GM19351 (cell line): Measurements from ENCODE around the gene TCEANC2.
"Not testable (repeated sequence)": the region's sequence is repeated elsewhere in the genome, so short reads cannot be mapped to it uniquely, and the experiment has no call there.

Source experiments
- ATAC-seq: cut with Tn5 transposase; IDR thresholded peaks from one replicate; pipeline ENCODE4 v1.9.1; 2021; ENCODE audit warnings: mild to moderate bottlenecking, moderate library complexity; ENCODE audit not compliant: unreplicated experiment

The TCEANC2 gene

DNA sequence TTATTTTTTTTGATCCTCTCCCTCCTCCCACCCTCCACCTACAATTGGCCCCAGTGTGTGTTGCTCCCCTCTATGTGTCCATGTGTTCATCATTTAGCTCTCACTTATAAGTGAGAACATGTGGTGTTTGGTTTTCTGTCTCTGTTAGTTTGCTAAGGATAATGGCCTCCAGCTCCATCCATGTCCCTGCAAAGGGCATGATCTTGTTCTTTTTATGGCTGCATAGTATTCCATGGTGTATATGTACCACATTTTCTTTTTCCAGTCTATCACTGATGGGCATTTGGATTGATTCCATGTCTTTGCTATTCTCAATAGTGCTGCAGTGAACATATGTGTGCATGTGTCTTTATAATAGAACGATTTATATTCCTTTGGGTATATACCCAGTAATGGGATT lies 28.6 kb upstream of the TCEANC2 start:
- not testable (repeated sequence) for ATAC-seq

GRCh38 chr1:54027848-54028247 lies 25.6 kb upstream of the TCEANC2 start:
- ATAC-seq: no peak

GRCh38 chr1:54028306-54029251 lies 24.8 kb upstream of the TCEANC2 start:
- ATAC-seq: no peak

GRCh38 chr1:54037476-54037875 lies 15.9 kb upstream of the TCEANC2 start:
- ATAC-seq: no peak

- ATAC-seq: no peak
These were observed 11.6 kb upstream of the TCEANC2 start for GRCh38 chr1:54041806-54042205.

- ATAC-seq: no peak
These were observed 7.9 kb upstream of the TCEANC2 start for GRCh38 chr1:54045496-54045895.

DNA sequence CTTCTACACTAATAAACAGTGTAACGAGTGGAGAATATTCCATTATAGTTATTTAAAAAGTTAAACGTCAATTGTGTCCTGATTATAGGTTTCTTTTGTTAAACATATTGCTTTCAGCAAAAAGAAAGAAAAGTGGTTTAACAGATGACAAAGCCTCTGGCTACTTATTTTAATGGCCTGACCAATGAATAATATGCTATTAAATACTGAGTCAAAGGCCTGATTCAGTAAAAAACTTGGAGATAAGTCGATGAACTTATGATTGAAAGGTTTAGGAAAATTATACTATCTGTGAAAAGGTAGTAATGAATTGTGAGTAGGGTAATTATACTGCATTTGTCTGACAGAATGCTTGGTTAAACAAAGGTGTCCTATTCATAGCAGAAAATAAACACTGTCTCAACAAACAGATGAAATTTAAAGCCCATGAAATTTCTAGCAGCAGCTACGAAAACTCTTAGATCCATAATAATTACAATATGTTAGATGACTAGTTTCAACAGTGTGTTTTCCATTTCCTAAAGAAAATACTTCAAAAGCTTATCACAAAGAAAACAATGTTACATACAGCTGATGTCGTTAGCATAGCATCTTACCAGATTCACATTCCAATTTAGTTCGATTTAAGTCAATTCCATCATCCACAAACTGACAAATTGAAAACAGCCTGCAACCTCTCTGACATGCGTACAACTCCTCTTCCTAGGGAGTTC lies 6.6 kb upstream of the TCEANC2 start:
- ATAC-seq: no peak

- peak; percentile 54 for ATAC-seq
These were observed 5.8 kb upstream of the TCEANC2 start for GRCh38 chr1:54047384-54048305.

- not testable (repeated sequence) for ATAC-seq
These were observed 3.0 kb upstream of the TCEANC2 start for GRCh38 chr1:54050435-54050834.

- ATAC-seq: no peak
These were observed 1.4 kb upstream of the TCEANC2 start for GRCh38 chr1:54051933-54052430.

GRCh38 chr1:54052431-54052933 lies 926 bp upstream of the TCEANC2 start:
- peak; percentile 16 for ATAC-seq

- ATAC-seq: no peak
These were observed 483 bp downstream of the TCEANC2 start for GRCh38 chr1:54053745-54054437.

- ATAC-seq: no peak
These were observed 986 bp downstream of the TCEANC2 start for GRCh38 chr1:54054438-54054749.

GRCh38 chr1:54064299-54064698 lies 10.9 kb downstream of the TCEANC2 start:
- no peak for ATAC-seq

GRCh38 chr1:54069791-54070170 lies 16.4 kb downstream of the TCEANC2 start:
- ATAC-seq: no peak

GRCh38 chr1:54070171-54070837 lies 16.9 kb downstream of the TCEANC2 start:
- no peak for ATAC-seq

DNA sequence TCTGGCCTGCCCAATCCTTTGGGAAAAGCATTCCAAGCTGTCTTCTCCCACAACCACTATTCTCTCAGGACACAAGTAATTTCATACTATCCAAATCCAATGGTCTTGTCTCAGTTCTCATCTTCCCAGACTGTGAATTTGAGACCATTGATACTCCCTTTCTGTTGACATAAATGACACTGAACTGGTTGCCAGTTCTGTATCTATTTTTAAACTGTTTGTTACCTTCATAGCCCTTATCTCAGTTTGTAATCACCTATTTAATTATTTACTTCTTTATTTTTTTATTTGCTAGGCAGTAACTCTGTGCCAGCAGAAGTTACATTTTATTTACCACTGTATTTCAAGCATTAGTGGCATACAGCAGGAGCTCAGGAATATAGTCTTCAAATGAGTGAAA lies 24.0 kb downstream of the TCEANC2 start:
- no peak for ATAC-seq

GRCh38 chr1:54080598-54081049 lies 27.2 kb downstream of the TCEANC2 start:
- ATAC-seq: no peak
